GM23338 (cell line): ENCODE measurements around the gene CPSF3. TPM values are rescaled to one million over a fixed set of nuclear protein-coding genes. Genes with fewer than 3 reads are reported as not detected.

Source experiments
- ATAC-seq: fragments of 200-7000 bp; cut with Tn5 transposase; 3 replicates; pipeline ENCODE4 v1.9.1; 2020
- DNase-seq: peaks from one replicate; pipeline ENCODE4 v3.0.0-alpha.2; 2015; ENCODE audit warnings: low spot score
- H2AFZ ChIP-seq: fragments of 200-600 bp; sonication (generic); 2 replicates; pipeline ENCODE4 v1.8.0; 2016; ENCODE audit warnings: antibody characterized with exemption, mild to moderate bottlenecking, moderate library complexity
- H3F3A ChIP-seq: fragments of 200-600 bp; sonication (generic); replicated peaks from 2 replicates; pipeline ENCODE4 v1.8.0; 2017; ENCODE audit warnings: antibody characterized with exemption, mixed run types, low read depth
- H3K27ac ChIP-seq: fragments of 200-600 bp; sonication (generic); 2 replicates; pipeline ENCODE4 v1.6.1; 2016; ENCODE audit warnings: low read depth
- H3K27me3 ChIP-seq: fragments of 200-600 bp; sonication (generic); 2 replicates; pipeline ENCODE4 v1.8.0; 2016; ENCODE audit warnings: mild to moderate bottlenecking, mixed run types, moderate library complexity; ENCODE audit not compliant: insufficient read depth
- H3K36me3 ChIP-seq: fragments of 200-600 bp; sonication (generic); 2 replicates; pipeline ENCODE4 v1.8.0; 2016; ENCODE audit warnings: mild to moderate bottlenecking; ENCODE audit not compliant: insufficient read depth
- H3K4me1 ChIP-seq: fragments of 200-600 bp; sonication (generic); 2 replicates; pipeline ENCODE4 v1.8.0; 2016; ENCODE audit warnings: mild to moderate bottlenecking, moderate library complexity; ENCODE audit not compliant: insufficient read depth
- H3K4me2 ChIP-seq: fragments of 200-600 bp; sonication (generic); 2 replicates; pipeline ENCODE4 v1.7.1; 2017; ENCODE audit warnings: mixed run types
- H3K4me3 ChIP-seq: fragments of 200-600 bp; sonication (generic); 2 replicates; pipeline ENCODE4 v1.6.1; 2016; ENCODE audit warnings: mixed run types
- H3K79me2 ChIP-seq: fragments of 200-600 bp; sonication (generic); replicated peaks from 2 replicates; pipeline ENCODE4 v1.8.0; 2017; ENCODE audit warnings: mild to moderate bottlenecking; ENCODE audit not compliant: insufficient read depth
- H3K9me2 ChIP-seq: fragments of 200-600 bp; sonication (generic); 2 replicates; pipeline ENCODE4 v1.8.0; 2017; ENCODE audit not compliant: insufficient read depth
- H4K20me1 ChIP-seq: fragments of 200-600 bp; sonication (generic); replicated peaks from 2 replicates; pipeline ENCODE4 v1.8.0; 2017; ENCODE audit warnings: mild to moderate bottlenecking; ENCODE audit not compliant: insufficient read depth
- H3K27ac Mint-ChIP-seq: 2 replicates; pipeline ENCODE4 v1.8.0; 2020; ENCODE audit warnings: inconsistent platforms, mild to moderate bottlenecking, moderate library complexity, mixed read lengths
- H3K27me3 Mint-ChIP-seq: 3 replicates; pipeline ENCODE4 v1.8.0; 2022; ENCODE audit warnings: low read depth, mild to moderate bottlenecking, moderate library complexity, mixed read lengths, inconsistent platforms; ENCODE audit not compliant: insufficient read depth, poor library complexity
- H3K36me3 Mint-ChIP-seq: 3 replicates; pipeline ENCODE4 v1.8.0; 2021; ENCODE audit warnings: low read depth, mild to moderate bottlenecking, inconsistent platforms, moderate library complexity, mixed read lengths
- H3K4me1 Mint-ChIP-seq: 3 replicates; pipeline ENCODE4 v1.8.0; 2020; ENCODE audit warnings: mild to moderate bottlenecking, inconsistent platforms, mixed read lengths
- H3K4me3 Mint-ChIP-seq: 3 replicates; pipeline ENCODE4 v1.8.0; 2021; ENCODE audit warnings: moderate library complexity, mild to moderate bottlenecking, inconsistent platforms, mixed read lengths
- H3K9me3 Mint-ChIP-seq: 3 replicates; pipeline ENCODE4 v1.8.0; 2020; ENCODE audit warnings: moderate library complexity, mild to moderate bottlenecking, inconsistent platforms, mixed read lengths
- CREB1 ChIP-seq: fragments of 250-450 bp; sonication (Bioruptor Pico); IDR thresholded peaks from 2 replicates; pipeline ENCODE4 v1.5.0; 2020; ENCODE audit warnings: low read depth, mild to moderate bottlenecking, moderate library complexity
- CTCF ChIP-seq, 2 experiments: fragments of 200-600 bp in 1 of 2; sonication (generic) in 1 of 2; conservative IDR thresholded peaks; 2 replicates each; pipeline versions ENCODE4 v1.5.1 to v1.6.1; 2016 to 2017; ENCODE audit warnings: antibody characterized with exemption in 2 of 2, low read depth in 2 of 2, mild to moderate bottlenecking in 2 of 2, moderate library complexity in 1 of 2
- ETS1 ChIP-seq: IDR thresholded peaks from 2 replicates; pipeline ENCODE4 v1.6.1; 2016; ENCODE audit warnings: antibody characterized with exemption
- EZH2 ChIP-seq: fragments of 200-600 bp; sonication (generic); IDR thresholded peaks from one replicate; pipeline ENCODE4 v1.8.0; 2017; ENCODE audit warnings: antibody characterized with exemption, mild to moderate bottlenecking, low read depth; ENCODE audit not compliant: unreplicated experiment
- EZH2phosphoT487 ChIP-seq: fragments of 200-600 bp; sonication (generic); IDR thresholded peaks from one replicate; pipeline ENCODE4 v1.8.1; 2018; ENCODE audit warnings: antibody characterized with exemption; ENCODE audit not compliant: unreplicated experiment
- JUNB ChIP-seq: IDR thresholded peaks from one replicate; pipeline ENCODE4 v1.6.1; 2016; ENCODE audit warnings: antibody characterized with exemption; ENCODE audit not compliant: unreplicated experiment
- NANOG ChIP-seq: IDR thresholded peaks from 2 replicates; pipeline ENCODE4 v1.6.1; 2016; ENCODE audit warnings: antibody characterized with exemption, borderline replicate concordance
- POLR2AphosphoS5 ChIP-seq: IDR thresholded peaks from 2 replicates; pipeline ENCODE4 v1.6.1; 2016; ENCODE audit warnings: antibody characterized with exemption, low read depth
- REST ChIP-seq: IDR thresholded peaks from one replicate; pipeline ENCODE4 v1.6.1; 2018; ENCODE audit warnings: antibody characterized with exemption; ENCODE audit not compliant: unreplicated experiment
- STAT1 ChIP-seq: IDR thresholded peaks from one replicate; pipeline ENCODE4 v1.6.1; 2016; ENCODE audit warnings: antibody characterized with exemption; ENCODE audit not compliant: unreplicated experiment
- ZNF114 ChIP-seq: fragments of 250-450 bp; sonication (Bioruptor Pico); IDR thresholded peaks from 2 replicates; pipeline ENCODE4 v1.5.0; 2020; ENCODE audit warnings: mild to moderate bottlenecking, moderate library complexity
- ZNF331 ChIP-seq: fragments of 250-450 bp; sonication (Bioruptor Pico); IDR thresholded peaks from 2 replicates; pipeline ENCODE4 v1.5.0; 2020; ENCODE audit warnings: low read depth, mild to moderate bottlenecking, moderate library complexity
- ZNF462 ChIP-seq: fragments of 250-450 bp; sonication (Bioruptor Pico); IDR thresholded peaks from 2 replicates; pipeline ENCODE4 v1.5.0; 2020; ENCODE audit warnings: mild to moderate bottlenecking, moderate library complexity
- polyA plus RNA-seq: library from polyadenylated mRNA; unstranded; fragments of >200 nt; fragmentation: Nextera tagmentation; extraction: Ambion mirVana; gene quantifications from 2 replicates; pipeline ENCODE4 v1.2.1, GENCODE V29; 2016
- total RNA-seq: library from RNA; depleted of rRNA; stranded (reverse); fragments of >200 nt; shearing (Covaris generic); gene quantifications from 2 replicates; pipeline ENCODE4 v1.2.3, GENCODE V29; 2014

CPSF3 gene
- total and polyA plus RNA-seq, 2 experiments from 2014 or later = 77.1 to 105 TPM

GRCh38 chr2:9451231-9451630 is 27.8 kb downstream of the CPSF3 start:
- H3K4me2 ChIP-seq = no peak overlapping the region
- H3K79me2 ChIP-seq = no peaks in the 10 kb centered on the region
- Mint-ChIP-seq H3K4me3 (no peak overlapping the region), H3K27ac (no peak overlapping the region), H3K9me3 (no peaks in the 10 kb centered on the region), H3K27me3 (no peaks in the 10 kb centered on the region), H3K36me3 (peaks cover 55% of the 10 kb centered on the region), H3K4me1 (no peaks in the 10 kb centered on the region)
- no peaks in the 10 kb centered on the region for H3K27me3 ChIP-seq
- H3K4me1 ChIP-seq = no peaks in the 10 kb centered on the region
- H2AFZ ChIP-seq = no peak overlapping the region
- H3K27ac ChIP-seq = no peak overlapping the region
- no peaks in the 10 kb centered on the region for H3F3A ChIP-seq
- TF ChIP-seq ETS1 (no peak), REST (no peak), NANOG (no peak), CREB1 (no peak), JUNB (no peak), ZNF462 (CRISPR knock-in tag) (no peak), ZNF331 (no peak), CTCF (conservative IDR thresholded peaks at IDR 0.05; ENCODE audit: low read depth in 2 of 2) (no peak), POLR2AphosphoS5 (no peak), STAT1 (no peak), ZNF114 (CRISPR knock-in tag) (no peak), EZH2phosphoT487 (no peak), EZH2 (no peak)
- no peak overlapping the region for H3K4me3 ChIP-seq
- DNase-seq (no peak), ATAC-seq (no peak)
- H4K20me1 ChIP-seq = peaks cover 7% of the 10 kb centered on the region
- no peaks in the 10 kb centered on the region for H3K9me2 ChIP-seq
- peaks cover 42% of the 10 kb centered on the region for H3K36me3 ChIP-seq
